Neural progenitor cell (in vitro differentiated cells): ENCODE results near the gene DROSHA.

ENCODE experiments used
- CTCF ChIP-seq: fragments of 200-600 bp; sonication (generic); IDR thresholded peaks from 2 replicates; pipeline ENCODE4 v1.5.1; 2017; ENCODE audit warnings: antibody characterized with exemption, mild to moderate bottlenecking
- EZH2 ChIP-seq: fragments of 200-600 bp; sonication (generic); IDR thresholded peaks from 2 replicates; pipeline ENCODE4 v1.6.1; 2017; ENCODE audit warnings: antibody characterized with exemption, mild to moderate bottlenecking, moderate library complexity
- EZH2phosphoT487 ChIP-seq: fragments of 200-600 bp; sonication (generic); IDR thresholded peaks from 2 replicates; pipeline ENCODE4 v1.6.1; 2017; ENCODE audit warnings: antibody characterized with exemption

- TF ChIP-seq CTCF: no peak
- TF ChIP-seq EZH2phosphoT487: no peak
- TF ChIP-seq EZH2: no peak
Measured at GRCh38 chr5:31463351-31463750, 68.5 kb downstream of the DROSHA start.
